Lower lobe of right lung (tissue), 2 donors: ENCODE data around the gene GLI3. TPM values are rescaled to one million over a fixed set of nuclear protein-coding genes. Genes with fewer than 3 reads are reported as not detected.

Source experiments
- ATAC-seq, 2 donors: fragments of 200-7000 bp; cut with Tn5 transposase; one replicate each; pipeline ENCODE4 v1.9.1; 2020 to 2022; ENCODE audit warnings: mild to moderate bottlenecking in 2 of 2, moderate library complexity in 2 of 2
- DNase-seq: peaks from one replicate; pipeline ENCODE4 v3.0.0-alpha.2; 2020
- H3K27ac ChIP-seq: fragments of 200-600 bp; one replicate; pipeline ENCODE4 v1.8.0; 2022
- H3K27me3 ChIP-seq: fragments of 200-600 bp; one replicate; pipeline ENCODE4 v1.8.0; 2022; ENCODE audit warnings: low read depth
- H3K36me3 ChIP-seq: fragments of 200-600 bp; one replicate; pipeline ENCODE4 v1.8.0; 2022; ENCODE audit warnings: mild to moderate bottlenecking
- H3K4me1 ChIP-seq: fragments of 200-600 bp; one replicate; pipeline ENCODE4 v1.8.0; 2022
- H3K4me3 ChIP-seq: fragments of 200-600 bp; one replicate; pipeline ENCODE4 v1.8.0; 2022; ENCODE audit warnings: mild to moderate bottlenecking
- H3K9me3 ChIP-seq: fragments of 200-600 bp; one replicate; pipeline ENCODE4 v1.8.0; 2022
- CTCF ChIP-seq: fragments of 200-600 bp; IDR thresholded peaks from one replicate; pipeline ENCODE4 v1.8.0; 2022; ENCODE audit warnings: antibody characterized with exemption, mild to moderate bottlenecking
- intact Hi-C: fragments of 100-400 bp; cut with DNase I; formaldehyde crosslinking; loops from one replicate; pipeline ENCODE4 v1.11.0; 2022
- total RNA-seq: library from RNA; stranded (reverse); fragmentation: NEBNext Ultra II Directional; extraction: Animal tissue kit (Norgen Biotek cat#: 25700); gene quantifications from one replicate; pipeline ENCODE4 v1.2.1, GENCODE V29; 2021
- donor health status: DM: no; HTN: yes; CAD: no; lungs with severe emphysema.

GLI3 gene
- total RNA-seq, 1 donor from 2014 or later: 20.7 TPM

- ATAC-seq (peak; percentile 92 to 93), DNase-seq (peak; percentile 84)
- H3K27me3 ChIP-seq: no peaks in the 10 kb centered on the region
- peak overlapping the region; percentile 36 for H3K4me3 ChIP-seq
- peaks cover 17% of the 10 kb centered on the region for H3K4me1 ChIP-seq
- H3K36me3 ChIP-seq: no peaks in the 10 kb centered on the region
- TF ChIP-seq CTCF: peak; percentile 97
- H3K27ac ChIP-seq: no peak overlapping the region
- intact Hi-C loops: loop anchor here (10.0 kb wide), 2 partner anchors 752 to 892 kb away; no protein-coding TSS in a partner anchor
- H3K9me3 ChIP-seq: no peaks in the 10 kb centered on the region
Observed at GRCh38 chr7:41943094-41943577, 293.9 kb downstream of the GLI3 start.

GRCh38 chr7:41942468-41943093 lies 294.4 kb downstream of the GLI3 start:
- Histone ChIP-seq H3K36me3 (no peaks in the 10 kb centered on the region), H3K27ac (no peak overlapping the region), H3K9me3 (no peaks in the 10 kb centered on the region), H3K4me1 (peaks cover 17% of the 10 kb centered on the region), H3K4me3 (peak overlapping the region; percentile 36), H3K27me3 (no peaks in the 10 kb centered on the region)
- ATAC-seq: peak; percentile 21 to 29
- intact Hi-C loops: loop anchor here (10.0 kb wide), 2 partner anchors 752 to 892 kb away; no protein-coding TSS in a partner anchor
- DNase-seq: no peak
- no peak for TF ChIP-seq CTCF

GRCh38 chr7:41940760-41941343 lies 296.2 kb downstream of the GLI3 start:
- Histone ChIP-seq H3K4me3 (no peak overlapping the region), H3K27me3 (no peaks in the 10 kb centered on the region), H3K4me1 (peaks cover 17% of the 10 kb centered on the region), H3K9me3 (no peaks in the 10 kb centered on the region), H3K36me3 (no peaks in the 10 kb centered on the region), H3K27ac (no peak overlapping the region)
- ATAC-seq: peak; percentile 86 to 90
- DNase-seq: peak; percentile 60
- peak; percentile 90 for TF ChIP-seq CTCF
- intact Hi-C loops: loop anchor here (10.0 kb wide), 2 partner anchors 754 to 894 kb away; no protein-coding TSS in a partner anchor

GRCh38 chr7:41938371-41938770 lies 298.6 kb downstream of the GLI3 start:
- Histone ChIP-seq H3K27ac (no peak overlapping the region), H3K4me3 (no peak overlapping the region), H3K27me3 (no peaks in the 10 kb centered on the region), H3K36me3 (no peaks in the 10 kb centered on the region), H3K9me3 (no peaks in the 10 kb centered on the region), H3K4me1 (peaks cover 12% of the 10 kb centered on the region)
- DNase-seq: no peak
- intact Hi-C loops: no loop called here
- no peak for ATAC-seq
- no peak for TF ChIP-seq CTCF

GRCh38 chr7:41933427-41933826 lies 303.6 kb downstream of the GLI3 start:
- no peak for TF ChIP-seq CTCF
- ATAC-seq (no peak), DNase-seq (no peak)
- intact Hi-C loops: no loop called here
- Histone ChIP-seq H3K27ac (no peak overlapping the region), H3K27me3 (no peaks in the 10 kb centered on the region), H3K4me1 (no peaks in the 10 kb centered on the region), H3K36me3 (no peaks in the 10 kb centered on the region), H3K4me3 (no peak overlapping the region), H3K9me3 (no peaks in the 10 kb centered on the region)
